HG03196 (cell line): ENCODE results near the gene EEF1G.
"Not testable (repeated sequence)": the region's sequence is repeated elsewhere in the genome, so short reads cannot be mapped to it uniquely, and the experiment has no call there.

Experiments
- ATAC-seq: cut with Tn5 transposase; IDR thresholded peaks from one replicate; pipeline ENCODE4 v1.9.1; 2021; ENCODE audit not compliant: unreplicated experiment

The EEF1G gene

GRCh38 chr11:62556108-62556874 lies 17.4 kb downstream of the EEF1G start:
- ATAC-seq: peak; percentile 41

DNA sequence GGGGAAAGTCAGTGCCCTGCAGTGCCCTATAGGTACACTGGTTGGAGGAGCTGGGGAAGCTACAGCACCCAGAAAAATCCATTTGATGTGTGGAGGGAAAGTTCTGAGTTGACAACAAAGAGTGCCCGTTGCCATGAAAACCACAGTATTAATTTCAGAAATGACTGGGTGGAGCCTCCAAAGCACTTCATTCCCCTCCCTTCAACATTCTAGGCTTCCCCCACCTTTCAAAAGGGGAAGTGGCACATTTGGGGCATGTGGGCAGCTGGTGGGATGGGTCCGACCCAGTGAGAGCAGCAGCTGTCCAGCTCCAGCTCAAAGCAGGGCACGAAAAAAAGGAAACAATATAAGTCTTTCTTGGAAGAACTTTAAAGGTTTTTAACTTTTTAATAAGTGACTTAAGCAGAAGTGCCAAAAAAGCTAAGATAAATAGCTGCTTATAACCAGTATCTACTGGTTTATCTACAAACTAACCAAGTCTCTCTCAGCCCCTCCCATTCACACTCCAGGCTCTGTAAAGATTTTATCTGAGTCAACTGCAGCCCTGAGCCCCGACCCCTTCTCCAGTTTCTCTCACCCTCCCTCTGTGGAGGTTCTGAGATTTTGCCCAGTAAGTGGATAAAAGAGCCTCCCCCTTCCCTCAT lies 18.1 kb downstream of the EEF1G start:
- ATAC-seq: peak; percentile 32

DNA sequence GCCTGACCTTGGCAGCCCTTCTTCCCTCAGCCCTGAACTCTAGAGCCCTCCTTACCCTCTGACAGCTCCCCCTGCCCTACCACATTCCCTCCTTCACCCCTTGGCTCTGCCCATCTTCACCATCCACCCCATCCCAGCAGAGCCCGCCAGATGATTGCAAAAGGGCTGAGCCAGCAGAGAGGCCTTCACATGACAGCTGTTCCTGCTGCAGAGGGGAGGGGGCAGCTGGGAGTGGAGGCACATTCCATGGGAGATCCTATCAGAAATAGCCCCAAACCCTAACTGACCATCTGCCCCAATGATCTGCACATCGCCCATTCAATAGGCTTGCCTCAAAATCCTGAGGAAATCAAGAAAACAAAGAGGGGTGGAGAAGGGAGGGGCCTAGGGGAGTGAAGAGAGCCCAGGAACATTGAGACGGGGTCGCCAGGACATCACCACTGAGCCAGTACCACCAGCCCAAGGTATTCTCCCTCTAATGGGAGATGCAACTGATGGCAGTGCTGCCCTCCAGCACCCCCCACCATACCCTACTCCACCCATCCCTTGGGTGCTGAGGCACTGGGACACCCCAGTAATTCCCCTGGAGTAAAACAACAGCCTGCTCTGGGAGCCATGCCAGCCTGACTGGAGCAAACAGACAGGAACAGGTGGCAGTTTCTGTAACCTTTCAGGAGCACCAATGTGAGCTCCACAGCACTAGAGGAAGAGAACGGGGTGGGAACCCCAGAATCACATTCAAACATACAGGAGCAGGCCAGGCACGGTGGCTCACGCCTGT lies 19.1 kb downstream of the EEF1G start:
- no peak for ATAC-seq

- no peak for ATAC-seq
These were observed 19.8 kb downstream of the EEF1G start for GRCh38 chr11:62553839-62554361.

DNA sequence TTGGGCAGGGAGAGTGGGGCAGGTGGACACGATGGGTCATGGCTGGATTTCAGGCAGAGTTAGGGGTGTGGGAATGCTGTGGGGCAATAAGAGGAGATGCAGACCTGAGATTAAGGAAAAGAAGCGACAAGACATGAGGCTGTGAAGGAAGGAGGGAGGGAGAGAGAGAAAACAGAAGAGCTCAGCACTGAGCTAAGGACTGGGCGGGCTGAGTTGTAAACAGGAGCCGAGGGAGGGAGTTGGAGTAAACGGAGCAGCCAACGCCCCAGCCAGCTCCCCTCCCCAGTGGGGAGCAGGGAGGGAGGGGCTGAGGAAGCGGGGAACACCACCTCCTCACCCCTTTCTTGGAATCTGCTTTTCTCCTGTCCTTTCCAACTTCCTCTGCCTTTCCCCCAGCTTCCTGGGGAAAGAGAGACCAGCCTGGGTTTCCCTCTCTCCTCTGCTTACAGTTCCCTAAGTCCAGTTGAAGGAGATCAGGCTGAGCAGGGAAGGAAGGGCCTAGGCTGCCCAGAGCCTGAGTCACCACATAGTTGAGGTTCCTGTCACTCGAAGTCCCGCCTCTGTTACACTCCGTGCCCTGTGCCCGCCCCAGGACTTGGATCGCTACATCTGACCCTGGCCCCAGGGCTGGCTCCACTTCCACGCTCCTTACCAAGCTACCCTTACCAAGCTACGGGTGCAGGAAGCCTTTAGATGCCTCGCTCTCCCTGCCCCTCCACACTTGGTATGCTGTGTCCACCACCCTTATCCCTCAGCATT lies 20.4 kb downstream of the EEF1G start:
- no peak for ATAC-seq

DNA sequence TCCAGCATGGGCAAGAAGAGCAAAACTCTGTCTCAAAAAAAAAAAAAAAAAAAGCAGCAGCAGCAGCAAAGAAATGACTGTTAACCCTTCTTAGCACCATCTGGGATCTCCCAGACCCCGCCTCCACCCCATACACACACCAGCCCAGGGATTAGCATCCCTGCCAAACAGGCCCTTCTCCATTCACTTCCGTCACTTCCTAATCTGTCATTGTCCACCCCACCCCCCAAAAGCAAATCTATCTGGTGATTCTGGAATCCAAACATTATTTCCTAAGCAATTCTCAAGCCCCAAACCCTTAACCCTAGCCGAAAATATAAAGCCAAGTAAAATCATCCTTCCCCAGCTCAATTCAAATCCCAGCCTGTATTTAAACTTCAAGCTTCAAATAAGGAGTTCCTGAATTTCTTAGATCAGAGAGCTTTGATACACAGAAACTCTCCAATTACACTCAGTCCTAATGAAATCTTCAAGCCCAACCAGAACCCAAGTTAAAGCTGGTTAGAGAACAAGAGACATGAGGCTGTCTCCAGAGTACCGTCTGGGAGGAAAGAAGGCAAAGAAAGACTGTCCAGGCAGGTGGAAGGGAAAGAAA lies 21.1 kb downstream of the EEF1G start:
- ATAC-seq: no peak

DNA sequence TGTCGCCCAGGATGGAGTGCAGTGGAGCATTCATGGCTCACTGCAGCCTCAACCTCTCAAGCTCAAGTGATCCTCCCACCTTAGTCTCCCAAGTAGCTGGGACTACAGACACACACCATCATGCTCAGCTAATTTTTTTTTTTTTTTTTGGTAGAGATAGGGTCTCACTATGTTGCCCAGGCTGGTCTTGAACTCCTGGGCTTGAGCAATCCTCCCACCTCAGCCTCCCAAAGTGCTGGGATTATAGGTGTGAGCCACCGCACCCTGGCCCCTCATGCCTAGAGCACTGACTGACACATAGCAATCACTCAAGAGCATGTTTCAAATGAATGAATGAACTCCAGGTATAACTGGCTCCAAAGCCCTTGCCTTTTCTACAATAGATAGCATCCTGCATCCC lies 23.2 kb downstream of the EEF1G start:
- not testable (repeated sequence) for ATAC-seq

DNA sequence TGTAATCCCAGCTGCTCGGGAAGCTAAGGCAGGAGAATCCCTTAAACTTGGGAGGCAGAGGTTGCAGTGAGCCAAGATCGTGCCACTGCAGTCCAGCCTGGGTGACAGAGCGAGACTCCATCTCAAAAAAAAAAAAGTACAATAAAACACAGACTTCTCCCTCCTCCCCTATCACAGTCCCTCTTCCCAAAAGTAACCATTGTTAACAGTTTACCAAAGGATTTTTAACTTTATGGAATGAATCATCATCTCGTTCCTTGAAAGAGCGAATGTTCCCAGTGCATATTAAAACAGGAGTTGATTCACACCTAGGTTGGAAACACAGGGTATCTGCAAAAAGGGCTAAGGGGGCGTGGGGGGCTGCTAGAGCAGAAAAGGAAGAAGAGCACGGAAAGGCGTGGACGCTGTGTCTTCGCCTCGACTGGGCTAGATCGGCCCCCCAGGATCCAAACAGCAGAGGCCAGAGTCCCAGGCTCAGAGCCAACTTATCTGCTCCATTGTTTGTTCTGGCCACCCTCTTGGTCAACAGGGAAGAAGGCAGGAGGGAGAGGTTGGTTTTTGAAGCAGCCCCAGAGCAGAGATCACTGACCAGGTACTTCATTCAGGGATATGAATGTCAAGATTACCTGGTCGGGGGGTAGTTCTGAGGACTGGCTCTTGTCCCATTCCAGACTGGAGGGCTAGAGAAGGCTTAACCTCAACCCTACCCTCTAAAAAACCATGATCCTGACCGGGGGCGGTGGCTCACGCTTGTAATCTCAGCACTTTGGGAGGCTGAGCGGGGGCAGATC lies 25.0 kb downstream of the EEF1G start:
- no peak for ATAC-seq

DNA sequence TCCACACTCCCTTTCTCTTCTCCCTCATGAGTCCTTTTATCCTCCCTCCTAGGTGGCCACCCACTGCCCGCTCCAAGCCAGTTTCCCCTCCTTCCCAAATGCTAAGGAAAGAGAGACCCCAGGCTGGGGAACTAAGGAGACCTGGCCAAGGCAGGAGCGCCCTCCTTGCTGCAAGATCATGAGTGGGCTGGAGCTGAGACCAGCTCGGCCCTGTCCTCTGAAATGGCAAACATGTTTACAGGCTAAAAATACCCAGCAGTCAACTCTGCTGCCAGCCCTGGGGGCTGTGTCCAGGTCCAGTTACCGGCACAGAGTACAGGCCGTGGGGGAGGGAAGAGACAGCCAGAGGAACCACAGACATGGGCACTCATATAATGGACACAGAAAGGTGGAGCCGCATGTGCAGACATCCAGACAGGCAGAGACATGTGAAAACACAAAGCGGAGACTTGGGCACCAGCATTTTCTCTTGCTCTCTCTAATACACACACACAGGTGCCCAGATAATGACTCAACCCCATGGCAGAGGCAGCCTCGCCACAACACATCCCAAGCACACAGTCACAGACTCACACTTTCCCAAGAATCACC lies 25.9 kb downstream of the EEF1G start:
- no peak for ATAC-seq

GRCh38 chr11:62546929-62547625 lies 26.6 kb downstream of the EEF1G start:
- ATAC-seq: no peak

DNA sequence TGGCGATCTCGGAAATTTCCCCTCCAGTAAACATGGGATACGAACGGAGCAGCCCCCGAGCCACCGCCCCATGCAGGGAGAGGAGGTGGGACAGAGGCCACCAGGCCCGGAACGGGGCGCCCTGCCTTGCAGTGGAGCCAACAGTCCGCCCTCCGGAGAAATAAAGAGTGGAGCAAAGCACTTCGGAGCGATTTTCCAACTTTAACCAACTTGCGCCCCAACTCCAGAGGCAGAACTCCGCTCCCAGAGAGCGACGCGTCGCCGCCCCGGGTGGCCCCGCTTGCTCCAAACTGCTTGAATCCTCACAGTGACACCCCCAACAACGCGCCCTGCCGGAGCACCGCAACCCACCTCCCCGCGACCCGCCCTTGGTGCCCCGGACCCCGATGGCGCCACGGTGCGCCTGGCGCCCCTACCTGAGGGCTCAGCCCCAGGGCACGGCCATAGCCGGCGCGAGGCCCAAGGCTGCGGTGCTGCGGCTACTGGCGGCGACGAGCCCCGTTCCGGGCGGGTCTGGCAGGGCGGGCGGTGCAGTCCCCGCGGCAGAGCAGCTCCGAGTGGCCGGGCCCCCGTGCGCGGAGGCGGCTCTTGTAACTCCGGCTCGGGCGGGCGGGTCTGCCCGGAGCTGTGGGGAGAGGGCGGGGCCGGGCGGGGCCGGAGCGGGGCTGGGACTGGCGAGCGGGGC lies 27.3 kb downstream of the EEF1G start, which contains the start of gene AHNAK:
AHNAK (minus strand) TSS at position 563 of the 685 bp plus-strand sequence. CDS start 10,708 bp downstream, outside the sequence.
- no peak for ATAC-seq

DNA sequence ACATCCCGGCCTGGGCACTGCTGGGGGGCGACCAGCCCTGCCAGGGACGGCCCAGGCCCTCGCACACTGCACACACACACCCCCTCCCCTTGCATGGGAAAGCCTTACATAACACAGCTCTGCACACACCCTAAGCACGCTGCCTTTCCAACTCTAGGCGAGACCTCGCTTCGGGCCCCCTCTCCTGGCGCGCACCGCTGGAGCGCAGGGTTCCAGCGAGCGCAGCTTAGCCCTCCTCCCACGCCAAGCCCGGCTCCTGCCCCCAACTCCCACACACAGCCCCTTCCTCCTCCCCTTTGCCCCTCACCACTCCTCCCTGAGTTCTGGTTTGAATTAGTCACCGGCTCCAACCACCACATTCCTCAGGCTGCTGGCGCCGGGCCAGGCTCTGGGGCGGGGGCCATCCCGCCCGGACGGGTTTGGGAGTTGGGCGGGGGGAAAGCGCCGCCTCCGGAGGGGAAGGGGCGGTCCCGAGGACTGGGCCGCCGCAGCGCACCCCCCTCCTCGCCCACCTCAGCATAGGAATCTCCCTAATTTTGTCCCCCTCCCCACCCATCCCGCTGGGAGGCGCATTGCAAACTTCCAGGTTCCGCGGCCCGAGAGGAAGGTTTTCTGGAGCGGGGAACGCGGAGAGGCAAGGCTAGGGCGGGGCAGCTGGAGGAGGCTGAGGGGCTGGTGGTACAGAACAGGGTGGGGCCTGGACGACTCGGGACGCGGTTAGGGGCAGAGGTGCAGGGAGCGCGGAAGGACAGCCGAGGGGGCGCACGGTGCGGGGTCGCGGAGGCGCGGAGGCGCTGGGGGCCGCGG lies 28.1 kb downstream of the EEF1G start:
- ATAC-seq: no peak

GRCh38 chr11:62544581-62545436 lies 28.9 kb downstream of the EEF1G start:
- no peak for ATAC-seq

- ATAC-seq: no peak
These were observed 29.8 kb downstream of the EEF1G start for GRCh38 chr11:62543680-62544444.

DNA sequence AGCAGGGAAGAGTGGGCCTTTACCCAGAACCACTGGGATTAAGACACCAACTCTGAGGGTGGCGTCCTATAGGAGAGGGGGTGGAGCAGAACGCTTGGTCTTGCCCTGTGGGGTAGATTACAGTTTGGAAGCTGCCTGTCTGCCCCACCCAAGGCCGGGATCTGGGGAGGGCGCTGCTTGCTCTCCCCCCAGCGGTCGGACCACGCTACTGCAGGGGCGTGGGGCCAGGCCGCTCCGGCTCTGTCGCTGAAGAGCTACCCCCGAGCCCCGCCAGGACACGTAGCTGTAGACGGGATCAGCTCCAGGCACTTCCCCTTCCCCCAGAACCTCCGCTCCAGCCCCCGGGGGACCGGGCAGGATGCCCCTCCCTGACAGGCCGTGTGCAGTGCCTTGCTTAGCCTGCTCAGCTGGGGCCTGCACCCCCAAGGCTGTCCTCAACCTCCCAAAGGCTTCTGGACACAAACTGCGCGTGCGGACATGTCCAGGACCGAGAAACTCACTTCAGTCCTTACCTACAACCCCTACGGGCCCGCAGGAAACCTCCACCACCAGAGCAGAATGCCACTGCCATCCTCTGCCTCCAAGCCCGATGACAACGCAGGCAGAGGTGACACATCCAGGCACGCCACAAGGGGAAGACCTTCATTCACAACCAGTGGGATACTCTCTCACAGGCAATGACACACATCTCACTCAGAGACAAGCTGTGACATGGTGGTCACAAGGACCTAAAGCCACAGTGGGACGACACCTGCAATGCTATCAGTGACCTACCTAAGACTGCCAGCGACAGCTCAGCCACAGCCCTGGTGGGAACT lies 30.7 kb downstream of the EEF1G start:
- peak; percentile 30 for ATAC-seq
